ENCODE measurements around the gene CCDC85C. TPM values are rescaled to one million over a fixed set of nuclear protein-coding genes. Genes with fewer than 3 reads are reported as not detected.

The CCDC85C gene
- total and polyA plus RNA-seq, 2 experiments from 2014 or later: 4.5 to 24.9 TPM

- Mint-ChIP-seq H3K36me3 (ENCODE audit: low read depth) (peaks cover 37% of the 10 kb centered on the region), H3K4me1 (peaks cover 17% of the 10 kb centered on the region), H3K27ac (no peak overlapping the region), H3K9me3 (no peaks in the 10 kb centered on the region), H3K4me3 (no peak overlapping the region), H3K27me3 (ENCODE audit: insufficient read depth, low read depth, poor library complexity) (peaks cover 9% of the 10 kb centered on the region)
- Histone ChIP-seq H2AFZ (no peak overlapping the region), H3F3A (replicated peaks; ENCODE audit: low read depth) (peaks cover 7% of the 10 kb centered on the region; the same call in 1 of the 2 replicates), H3K4me1 (ENCODE audit: insufficient read depth) (peaks cover 6% of the 10 kb centered on the region), H3K79me2 (replicated peaks; ENCODE audit: insufficient read depth) (no peaks in the 10 kb centered on the region), H3K27ac (ENCODE audit: low read depth) (no peak overlapping the region), H3K36me3 (ENCODE audit: insufficient read depth) (peaks cover 13% of the 10 kb centered on the region; the same call in 1 of the 2 replicates), H3K27me3 (ENCODE audit: insufficient read depth) (no peaks in the 10 kb centered on the region), H3K4me3 (no peak overlapping the region), H3K4me2 (no peak overlapping the region), H3K9me2 (ENCODE audit: insufficient read depth) (no peaks in the 10 kb centered on the region), H4K20me1 (replicated peaks; ENCODE audit: insufficient read depth) (peaks cover under 1% of the 10 kb centered on the region; the same call in 1 of the 2 replicates)
- TF ChIP-seq EZH2 (IDR thresholded peaks at IDR 0.05; ENCODE audit: low read depth, unreplicated experiment): no peak
- no peak for TF ChIP-seq EZH2phosphoT487 (IDR thresholded peaks at IDR 0.05; ENCODE audit: unreplicated experiment)
- TF ChIP-seq, protein P1, sequence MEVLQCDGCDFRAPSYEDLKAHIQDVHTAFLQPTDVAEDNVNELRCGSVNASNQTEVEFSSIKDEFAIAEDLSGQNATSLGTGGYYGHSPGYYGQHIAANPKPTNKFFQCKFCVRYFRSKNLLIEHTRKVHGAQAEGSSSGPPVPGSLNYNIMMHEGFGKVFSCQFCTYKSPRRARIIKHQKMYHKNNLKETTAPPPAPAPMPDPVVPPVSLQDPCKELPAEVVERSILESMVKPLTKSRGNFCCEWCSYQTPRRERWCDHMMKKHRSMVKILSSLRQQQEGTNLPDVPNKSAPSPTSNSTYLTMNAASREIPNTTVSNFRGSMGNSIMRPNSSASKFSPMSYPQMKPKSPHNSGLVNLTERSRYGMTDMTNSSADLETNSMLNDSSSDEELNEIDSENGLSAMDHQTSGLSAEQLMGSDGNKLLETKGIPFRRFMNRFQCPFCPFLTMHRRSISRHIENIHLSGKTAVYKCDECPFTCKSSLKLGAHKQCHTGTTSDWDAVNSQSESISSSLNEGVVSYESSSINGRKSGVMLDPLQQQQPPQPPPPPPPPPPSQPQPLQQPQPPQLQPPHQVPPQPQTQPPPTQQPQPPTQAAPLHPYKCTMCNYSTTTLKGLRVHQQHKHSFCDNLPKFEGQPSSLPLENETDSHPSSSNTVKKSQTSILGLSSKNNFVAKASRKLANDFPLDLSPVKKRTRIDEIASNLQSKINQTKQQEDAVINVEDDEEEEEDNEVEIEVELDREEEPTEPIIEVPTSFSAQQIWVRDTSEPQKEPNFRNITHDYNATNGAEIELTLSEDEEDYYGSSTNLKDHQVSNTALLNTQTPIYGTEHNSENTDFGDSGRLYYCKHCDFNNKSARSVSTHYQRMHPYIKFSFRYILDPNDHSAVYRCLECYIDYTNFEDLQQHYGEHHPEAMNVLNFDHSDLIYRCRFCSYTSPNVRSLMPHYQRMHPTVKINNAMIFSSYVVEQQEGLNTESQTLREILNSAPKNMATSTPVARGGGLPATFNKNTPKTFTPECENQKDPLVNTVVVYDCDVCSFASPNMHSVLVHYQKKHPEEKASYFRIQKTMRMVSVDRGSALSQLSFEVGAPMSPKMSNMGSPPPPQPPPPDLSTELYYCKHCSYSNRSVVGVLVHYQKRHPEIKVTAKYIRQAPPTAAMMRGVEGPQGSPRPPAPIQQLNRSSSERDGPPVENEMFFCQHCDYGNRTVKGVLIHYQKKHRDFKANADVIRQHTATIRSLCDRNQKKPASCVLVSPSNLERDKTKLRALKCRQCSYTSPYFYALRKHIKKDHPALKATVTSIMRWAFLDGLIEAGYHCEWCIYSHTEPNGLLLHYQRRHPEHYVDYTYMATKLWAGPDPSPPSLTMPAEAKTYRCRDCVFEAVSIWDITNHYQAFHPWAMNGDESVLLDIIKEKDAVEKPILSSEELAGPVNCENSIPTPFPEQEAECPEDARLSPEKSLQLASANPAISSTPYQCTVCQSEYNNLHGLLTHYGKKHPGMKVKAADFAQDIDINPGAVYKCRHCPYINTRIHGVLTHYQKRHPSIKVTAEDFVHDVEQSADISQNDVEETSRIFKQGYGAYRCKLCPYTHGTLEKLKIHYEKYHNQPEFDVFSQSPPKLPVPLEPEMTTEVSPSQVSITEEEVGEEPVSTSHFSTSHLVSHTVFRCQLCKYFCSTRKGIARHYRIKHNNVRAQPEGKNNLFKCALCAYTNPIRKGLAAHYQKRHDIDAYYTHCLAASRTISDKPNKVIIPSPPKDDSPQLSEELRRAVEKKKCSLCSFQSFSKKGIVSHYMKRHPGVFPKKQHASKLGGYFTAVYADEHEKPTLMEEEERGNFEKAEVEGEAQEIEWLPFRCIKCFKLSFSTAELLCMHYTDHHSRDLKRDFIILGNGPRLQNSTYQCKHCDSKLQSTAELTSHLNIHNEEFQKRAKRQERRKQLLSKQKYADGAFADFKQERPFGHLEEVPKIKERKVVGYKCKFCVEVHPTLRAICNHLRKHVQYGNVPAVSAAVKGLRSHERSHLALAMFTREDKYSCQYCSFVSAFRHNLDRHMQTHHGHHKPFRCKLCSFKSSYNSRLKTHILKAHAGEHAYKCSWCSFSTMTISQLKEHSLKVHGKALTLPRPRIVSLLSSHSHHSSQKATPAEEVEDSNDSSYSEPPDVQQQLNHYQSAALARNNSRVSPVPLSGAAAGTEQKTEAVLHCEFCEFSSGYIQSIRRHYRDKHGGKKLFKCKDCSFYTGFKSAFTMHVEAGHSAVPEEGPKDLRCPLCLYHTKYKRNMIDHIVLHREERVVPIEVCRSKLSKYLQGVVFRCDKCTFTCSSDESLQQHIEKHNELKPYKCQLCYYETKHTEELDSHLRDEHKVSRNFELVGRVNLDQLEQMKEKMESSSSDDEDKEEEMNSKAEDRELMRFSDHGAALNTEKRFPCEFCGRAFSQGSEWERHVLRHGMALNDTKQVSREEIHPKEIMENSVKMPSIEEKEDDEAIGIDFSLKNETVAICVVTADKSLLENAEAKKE (CRISPR knock-in tag; IDR thresholded peaks at IDR 0.05): no peak
- TF ChIP-seq JUNB (IDR thresholded peaks at IDR 0.05; ENCODE audit: unreplicated experiment): no peak
- TF ChIP-seq ZNF114 (CRISPR knock-in tag; IDR thresholded peaks at IDR 0.05): no peak
- TF ChIP-seq REST (IDR thresholded peaks at IDR 0.05; ENCODE audit: unreplicated experiment): no peak
- TF ChIP-seq, protein P2, sequence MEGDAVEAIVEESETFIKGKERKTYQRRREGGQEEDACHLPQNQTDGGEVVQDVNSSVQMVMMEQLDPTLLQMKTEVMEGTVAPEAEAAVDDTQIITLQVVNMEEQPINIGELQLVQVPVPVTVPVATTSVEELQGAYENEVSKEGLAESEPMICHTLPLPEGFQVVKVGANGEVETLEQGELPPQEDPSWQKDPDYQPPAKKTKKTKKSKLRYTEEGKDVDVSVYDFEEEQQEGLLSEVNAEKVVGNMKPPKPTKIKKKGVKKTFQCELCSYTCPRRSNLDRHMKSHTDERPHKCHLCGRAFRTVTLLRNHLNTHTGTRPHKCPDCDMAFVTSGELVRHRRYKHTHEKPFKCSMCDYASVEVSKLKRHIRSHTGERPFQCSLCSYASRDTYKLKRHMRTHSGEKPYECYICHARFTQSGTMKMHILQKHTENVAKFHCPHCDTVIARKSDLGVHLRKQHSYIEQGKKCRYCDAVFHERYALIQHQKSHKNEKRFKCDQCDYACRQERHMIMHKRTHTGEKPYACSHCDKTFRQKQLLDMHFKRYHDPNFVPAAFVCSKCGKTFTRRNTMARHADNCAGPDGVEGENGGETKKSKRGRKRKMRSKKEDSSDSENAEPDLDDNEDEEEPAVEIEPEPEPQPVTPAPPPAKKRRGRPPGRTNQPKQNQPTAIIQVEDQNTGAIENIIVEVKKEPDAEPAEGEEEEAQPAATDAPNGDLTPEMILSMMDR (conservative IDR thresholded peaks at IDR 0.05; ENCODE audit: low read depth in 2 of 2): no peak
- TF ChIP-seq CREB1 (CRISPR knock-in tag; IDR thresholded peaks at IDR 0.05; ENCODE audit: low read depth): no peak
- no peak for TF ChIP-seq ETS1 (IDR thresholded peaks at IDR 0.05)
- TF ChIP-seq NANOG (IDR thresholded peaks at IDR 0.05; ENCODE audit: borderline replicate concordance): no peak
- TF ChIP-seq STAT1 (IDR thresholded peaks at IDR 0.05; ENCODE audit: unreplicated experiment): no peak
- TF ChIP-seq ZNF331 (CRISPR knock-in tag; IDR thresholded peaks at IDR 0.05; ENCODE audit: low read depth): no peak
- no peak for TF ChIP-seq POLR2AphosphoS5 (IDR thresholded peaks at IDR 0.05; ENCODE audit: low read depth)
- ATAC-seq (no peak), DNase-seq (ENCODE audit: low spot score) (no peak)
Measured at GRCh38 chr14:99511421-99512109, 92.4 kb downstream of the CCDC85C start.
